Stomach (tissue), 9 donors: ENCODE data around the gene NEMP2. TPM values are rescaled to one million over a fixed set of nuclear protein-coding genes. Genes with fewer than 3 reads are reported as not detected.

Experiments
- DNase-seq, 2 donors: peaks; one replicate each; pipeline versions ENCODE4 v3.0.0 to v3.0.0-alpha.2; 2013 to 2019
- H3K27ac ChIP-seq, 5 donors: fragments of 200-600 bp in 4 of 5; sonication (generic) in 4 of 5; one replicate each; pipeline ENCODE4 v1.5.1; 2013 to 2019; ENCODE audit warnings: mild to moderate bottlenecking in 1 of 5, moderate library complexity in 1 of 5
- H3K27me3 ChIP-seq, 3 donors: fragments of 200-600 bp; sonication (generic); one replicate each; pipeline ENCODE4 v1.5.1; 2017 to 2019; ENCODE audit warnings: mixed run types in 1 of 3
- H3K36me3 ChIP-seq, 4 donors: fragments of 200-600 bp; sonication (generic); 1 replicate in 3 of 4; 2 replicates in 1 of 4; pipeline ENCODE4 v1.5.1; 2016 to 2019
- H3K4me1 ChIP-seq, 4 donors: fragments of 200-600 bp; sonication (generic); one replicate each; pipeline ENCODE4 v1.5.1; 2016 to 2019
- H3K4me3 ChIP-seq, 4 donors: fragments of 200-600 bp; sonication (generic) in 3 of 4; one replicate each; pipeline ENCODE4 v1.5.1; 2016 to 2019; ENCODE audit warnings: mild to moderate bottlenecking in 1 of 4
- H3K9me3 ChIP-seq, 4 donors: fragments of 200-600 bp; sonication (generic); one replicate each; pipeline ENCODE4 v1.5.1; 2016 to 2019
- CTCF ChIP-seq, 7 experiments: fragments of 450-650 bp in 4 of 7; fragments of 200-600 bp in 3 of 7; sonication (generic) in 3 of 7; IDR thresholded peaks; one replicate each; pipeline ENCODE4 v1.5.1; 2016 to 2019; ENCODE audit warnings: antibody characterized with exemption in 7 of 7, control low read depth in 2 of 7, mild to moderate bottlenecking in 1 of 7
- EP300 ChIP-seq: sonication (generic); formaldehyde crosslinking; IDR thresholded peaks from one replicate; pipeline ENCODE4 v1.6.1; 2017; ENCODE audit warnings: antibody characterized with exemption
- POLR2A ChIP-seq, 4 donors: fragments of 450-650 bp; IDR thresholded peaks; one replicate each; pipeline ENCODE4 v1.6.1; 2016; ENCODE audit warnings: antibody characterized with exemption in 4 of 4, control low read depth in 2 of 4, mild to moderate bottlenecking in 1 of 4, moderate library complexity in 1 of 4
- POLR2AphosphoS5 ChIP-seq, 3 donors: sonication (generic); formaldehyde crosslinking; IDR thresholded peaks; one replicate each; pipeline ENCODE4 v1.6.1; 2016; ENCODE audit warnings: antibody characterized with exemption in 3 of 3
- WGBS, 5 donors: extraction: QIAGEN DNeasy Blood & Tissue Kit in 3 of 5; methylation state at CpG; one replicate each; pipeline versions ENCODE4 v1.1.5 to v1.1.7; 2013 to 2018; 5-methylcytosine and 5-hydroxymethylcytosine counted together
- intact Hi-C: fragments of 100-400 bp; cut with DNase I; formaldehyde crosslinking; loops from one replicate; pipeline ENCODE4 v1.15.1; 2023; ENCODE audit warnings: low total_unique reads
- polyA plus RNA-seq, 3 donors: library from polyadenylated mRNA; stranded (reverse); fragments of 200-250 nt; gene quantifications; one replicate each; pipeline ENCODE4 v1.2.3, GENCODE V29; 2013
- total RNA-seq, 5 donors: library from RNA; depleted of rRNA; stranded (reverse); fragments of >200 nt; gene quantifications; one replicate each; pipeline versions ENCODE4 v1.1.0 to v1.2.3, GENCODE V29; 2014 to 2016
- donor health status: healthy with polysubstance abuse.
- donor health status: Bipolar disorder and iron deficiency.
- donor health status: healthy.

NEMP2 gene
- total and polyA plus RNA-seq, 8 donors = 0.60 to 18.7 (median 1.6) TPM; not detected in 2

- intact Hi-C loops = no loop called here
- WGBS, 5 donors = 14 to 41% (median 21%) methylated on average over 5 of the region's 5 CpGs
- TF ChIP-seq POLR2A (IDR thresholded peaks at IDR 0.05) (no peak), CTCF (IDR thresholded peaks at IDR 0.05) (no peak), POLR2AphosphoS5 (IDR thresholded peaks at IDR 0.05) (no peak), EP300 (no peak)
- Histone ChIP-seq H3K4me3 (no peak overlapping the region), H3K36me3 (peaks cover 9 to 17% (median 10%) of the 10 kb centered on the region in 4 donors), H3K4me1 (peaks cover 31 to 55% (median 39%) of the 10 kb centered on the region in 4 donors), H3K27me3 (no peaks in the 10 kb centered on the region), H3K27ac (peak overlapping the region; percentile 16 to 78 (median 76)), H3K9me3 (no peaks in the 10 kb centered on the region)
- peak in 1 of 2 donors; percentile 75 for DNase-seq
These were observed 66.9 kb downstream of the NEMP2 start for GRCh38 chr2:190467575-190468083.

- WGBS, 5 donors = 53 to 79% (median 72%) methylated on average over 5 of the region's 5 CpGs
- H3K36me3 ChIP-seq = peaks cover 9 to 17% (median 10%) of the 10 kb centered on the region in 4 donors
- H3K9me3 ChIP-seq = no peaks in the 10 kb centered on the region
- H3K4me1 ChIP-seq = peaks cover 31 to 55% (median 39%) of the 10 kb centered on the region in 4 donors
- H3K4me3 ChIP-seq = no peak overlapping the region
- intact Hi-C loops = no loop called here
- H3K27me3 ChIP-seq = no peaks in the 10 kb centered on the region
- peak overlapping the region; percentile 16 to 78 (median 76) for H3K27ac ChIP-seq
- DNase-seq = no peak
- TF ChIP-seq EP300 = no peak
- TF ChIP-seq POLR2AphosphoS5 (IDR thresholded peaks at IDR 0.05) = no peak
- TF ChIP-seq POLR2A (IDR thresholded peaks at IDR 0.05) = no peak
- TF ChIP-seq CTCF (IDR thresholded peaks at IDR 0.05) = no peak
These were observed 67.6 kb downstream of the NEMP2 start for GRCh38 chr2:190466819-190467446.

GRCh38 chr2:190465060-190465459, 69.5 kb downstream of the NEMP2 start:
- DNase-seq = no peak
- Histone ChIP-seq H3K27ac (no peak overlapping the region), H3K4me3 (no peak overlapping the region), H3K27me3 (no peaks in the 10 kb centered on the region), H3K4me1 (peaks cover 31 to 48% (median 36%) of the 10 kb centered on the region in 4 donors), H3K36me3 (no peaks in the 10 kb centered on the region), H3K9me3 (no peaks in the 10 kb centered on the region)
- WGBS, 5 donors = 32 to 62% (median 47%) methylated on average over 2 of the region's 2 CpGs
- TF ChIP-seq POLR2AphosphoS5 (IDR thresholded peaks at IDR 0.05) (no peak), EP300 (no peak), POLR2A (IDR thresholded peaks at IDR 0.05) (no peak), CTCF (IDR thresholded peaks at IDR 0.05) (no peak)
- intact Hi-C loops = no loop called here

- H3K4me1 ChIP-seq = peaks cover 12 to 29% (median 14%) of the 10 kb centered on the region in 4 donors
- intact Hi-C loops = no loop called here
- no peak overlapping the region for H3K4me3 ChIP-seq
- DNase-seq = no peak
- H3K27ac ChIP-seq = no peak overlapping the region
- no peaks in the 10 kb centered on the region for H3K27me3 ChIP-seq
- no peak for TF ChIP-seq EP300
- no peak for TF ChIP-seq POLR2A (IDR thresholded peaks at IDR 0.05)
- no peak for TF ChIP-seq CTCF (IDR thresholded peaks at IDR 0.05)
- no peak for TF ChIP-seq POLR2AphosphoS5 (IDR thresholded peaks at IDR 0.05)
- H3K9me3 ChIP-seq = no peaks in the 10 kb centered on the region
- no peaks in the 10 kb centered on the region for H3K36me3 ChIP-seq
- 91 to 100% (median 98%) methylated on average over 1 of the region's 1 CpG for WGBS, 5 donors
These were observed 71.9 kb downstream of the NEMP2 start for GRCh38 chr2:190462611-190463010.
